ENCODE results near the gene MIER1.

MIER1 gene

DNA sequence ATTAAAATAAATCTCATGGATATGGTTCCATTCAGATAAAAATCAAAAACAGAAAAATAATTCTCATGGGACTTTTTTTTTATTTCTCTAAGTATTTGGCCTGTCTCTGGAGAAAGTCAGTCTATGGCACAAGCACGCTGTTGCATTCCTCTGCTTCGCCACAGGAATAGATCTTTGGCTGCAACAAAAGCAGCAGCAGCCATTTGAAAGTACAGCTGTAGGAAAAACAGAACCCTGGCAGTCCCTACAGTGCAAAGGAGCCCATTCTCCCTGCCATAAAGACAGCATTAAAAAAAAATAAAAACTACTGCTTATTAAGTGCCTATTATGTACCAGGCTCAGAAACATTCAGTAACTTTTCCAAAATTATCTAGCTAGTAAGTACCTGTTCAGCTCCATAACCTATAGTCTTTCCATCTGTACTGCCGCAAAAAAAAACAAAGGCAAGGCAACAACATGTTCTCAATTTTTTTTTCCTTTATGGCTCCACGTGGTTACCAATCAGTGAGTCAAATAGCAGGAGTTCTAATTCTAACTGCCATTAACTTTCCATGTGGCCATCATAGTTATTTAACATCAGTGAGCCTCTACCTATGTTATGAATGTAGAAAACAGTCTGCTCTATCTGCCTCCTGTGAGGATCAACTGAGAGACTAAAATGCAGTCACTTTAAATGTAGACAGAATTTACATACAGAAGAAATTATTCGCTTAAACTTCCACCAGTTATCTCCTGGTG lies 106.5 kb downstream of the MIER1 start:
- Histone ChIP-seq H3K4me3 (ENCODE audit: low read depth in 1 of 2, low read length in 2 of 2) (no peak overlapping the region), H2AFZ (ENCODE audit: low read depth, low read length) (no peak overlapping the region), H3K36me3 (ENCODE audit: insufficient read depth, low read length) (peaks cover 23% of the 10 kb centered on the region; the same call in 1 of the 2 replicates), H3K4me2 (ENCODE audit: insufficient read depth, low read length) (no peak overlapping the region), H3K9me3 (ENCODE audit: insufficient read depth, low read length, severe bottlenecking) (no peaks in the 10 kb centered on the region), H3K27me3 (ENCODE audit: insufficient read depth, low read length, poor library complexity) (no peaks in the 10 kb centered on the region), H3K27ac (ENCODE audit: low read length) (no peak overlapping the region), H4K20me1 (ENCODE audit: insufficient read depth, low read length) (no peaks in the 10 kb centered on the region), H3K79me2 (ENCODE audit: insufficient read depth, low read length) (no peaks in the 10 kb centered on the region), H3K9ac (ENCODE audit: low read depth, low read length) (no peak overlapping the region), H3K4me1 (ENCODE audit: insufficient read depth, low read length) (no peaks in the 10 kb centered on the region)
- DNase-seq (no peak), ATAC-seq (ENCODE audit: insufficient read depth, low read depth) (no peak)
- TF ChIP-seq EZH2 (IDR thresholded peaks at IDR 0.05; ENCODE audit: borderline replicate concordance, low read depth, low read length, severe bottlenecking): no peak
- TF ChIP-seq, protein P1, sequence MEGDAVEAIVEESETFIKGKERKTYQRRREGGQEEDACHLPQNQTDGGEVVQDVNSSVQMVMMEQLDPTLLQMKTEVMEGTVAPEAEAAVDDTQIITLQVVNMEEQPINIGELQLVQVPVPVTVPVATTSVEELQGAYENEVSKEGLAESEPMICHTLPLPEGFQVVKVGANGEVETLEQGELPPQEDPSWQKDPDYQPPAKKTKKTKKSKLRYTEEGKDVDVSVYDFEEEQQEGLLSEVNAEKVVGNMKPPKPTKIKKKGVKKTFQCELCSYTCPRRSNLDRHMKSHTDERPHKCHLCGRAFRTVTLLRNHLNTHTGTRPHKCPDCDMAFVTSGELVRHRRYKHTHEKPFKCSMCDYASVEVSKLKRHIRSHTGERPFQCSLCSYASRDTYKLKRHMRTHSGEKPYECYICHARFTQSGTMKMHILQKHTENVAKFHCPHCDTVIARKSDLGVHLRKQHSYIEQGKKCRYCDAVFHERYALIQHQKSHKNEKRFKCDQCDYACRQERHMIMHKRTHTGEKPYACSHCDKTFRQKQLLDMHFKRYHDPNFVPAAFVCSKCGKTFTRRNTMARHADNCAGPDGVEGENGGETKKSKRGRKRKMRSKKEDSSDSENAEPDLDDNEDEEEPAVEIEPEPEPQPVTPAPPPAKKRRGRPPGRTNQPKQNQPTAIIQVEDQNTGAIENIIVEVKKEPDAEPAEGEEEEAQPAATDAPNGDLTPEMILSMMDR (IDR thresholded peaks at IDR 0.05; ENCODE audit: borderline replicate concordance, extremely low read depth, low read length, poor library complexity, severe bottlenecking): no peak

GRCh38 chr1:67031859-67032247 lies 107.1 kb downstream of the MIER1 start:
- H3K9ac ChIP-seq (ENCODE audit: low read depth, low read length): no peak overlapping the region
- TF ChIP-seq, protein P1 (IDR thresholded peaks at IDR 0.05; ENCODE audit: borderline replicate concordance, extremely low read depth, low read length, poor library complexity, severe bottlenecking): no peak
- TF ChIP-seq EZH2 (IDR thresholded peaks at IDR 0.05; ENCODE audit: borderline replicate concordance, low read depth, low read length, severe bottlenecking): no peak
- no peaks in the 10 kb centered on the region for H3K9me3 ChIP-seq (ENCODE audit: insufficient read depth, low read length, severe bottlenecking)

More at GRCh38 chr1:67031859-67032247, 107.1 kb downstream of the MIER1 start:
- no peaks in the 10 kb centered on the region for H3K4me1 ChIP-seq (ENCODE audit: insufficient read depth, low read length)
- no peaks in the 10 kb centered on the region for H3K27me3 ChIP-seq (ENCODE audit: insufficient read depth, low read length, poor library complexity)
- H3K36me3 ChIP-seq (ENCODE audit: insufficient read depth, low read length): peaks cover 28% of the 10 kb centered on the region; the same call in 1 of the 2 replicates
- DNase-seq (no peak), ATAC-seq (ENCODE audit: insufficient read depth, low read depth) (no peak)
- no peaks in the 10 kb centered on the region for H3K79me2 ChIP-seq (ENCODE audit: insufficient read depth, low read length)
- no peak overlapping the region for H2AFZ ChIP-seq (ENCODE audit: low read depth, low read length)
- H3K4me2 ChIP-seq (ENCODE audit: insufficient read depth, low read length): no peak overlapping the region
- H3K27ac ChIP-seq (ENCODE audit: low read length): no peak overlapping the region
- H3K4me3 ChIP-seq (ENCODE audit: low read depth in 1 of 2, low read length in 2 of 2): no peak overlapping the region
- no peaks in the 10 kb centered on the region for H4K20me1 ChIP-seq (ENCODE audit: insufficient read depth, low read length)

Data from DND-41 (cell line).